IMR-90 (cell line): Measurements from ENCODE around the gene DNAJC7. TPM values are rescaled to one million over a fixed set of nuclear protein-coding genes. Genes with fewer than 3 reads are reported as not detected.

Source experiments
- ATAC-seq: fragments of 200-7000 bp; cut with Tn5 transposase; 2 replicates; pipeline ENCODE4 v1.9.1; 2020; ENCODE audit warnings: low read depth, mild to moderate bottlenecking, moderate library complexity
- BruUV-seq: library from RNA; stranded (reverse); fragments of 400-500 nt; replicated peaks from 2 replicates; lab custom pipeline; 2021; lab: Mats Ljungman, UMichigan
- CTCF ChIA-PET: fragments of 300-600 bp; formaldehyde crosslinking; extraction: SDS; loops from one replicate; lab custom pipeline; 2021; ENCODE audit warnings: antibody characterized with exemption; lab: Yijun Ruan, JAX
- POLR2A ChIA-PET: fragments of 300-600 bp; sonication (Branson Sonifier 250); formaldehyde crosslinking; loops from one replicate; lab custom pipeline; 2022; ENCODE audit warnings: antibody characterized with exemption; ENCODE audit not compliant: unreplicated experiment; lab: Charles Lee
- DNase-seq: peaks from one replicate; pipeline ENCODE4 v3.0.0; 2013
- H2AFZ ChIP-seq: replicated peaks from 2 replicates; pipeline ENCODE3; 2013; ENCODE audit warnings: low read length, mild to moderate bottlenecking; ENCODE audit not compliant: poor library complexity
- H2AK5ac ChIP-seq: 2 replicates; pipeline ENCODE4 v1.6.1; 2013; ENCODE audit warnings: low read depth, low read length, inconsistent platforms
- H2AK9ac ChIP-seq: replicated peaks from 2 replicates; pipeline ENCODE3; 2013; ENCODE audit warnings: mild to moderate bottlenecking, low read depth, low read length, moderate library complexity; ENCODE audit not compliant: poor library complexity
- H2BK120ac ChIP-seq: 2 replicates; pipeline ENCODE4 v1.6.1; 2013; ENCODE audit warnings: low read depth, low read length, inconsistent platforms
- H2BK15ac ChIP-seq: 3 replicates; pipeline ENCODE4 v1.6.1; 2013; ENCODE audit warnings: low read depth, low read length, inconsistent platforms
- H2BK20ac ChIP-seq: 2 replicates; pipeline ENCODE4 v1.6.1; 2013; ENCODE audit warnings: low read depth, mild to moderate bottlenecking, inconsistent platforms, low read length, moderate library complexity
- H2BK5ac ChIP-seq: 2 replicates; pipeline ENCODE4 v1.6.1; 2013; ENCODE audit warnings: mild to moderate bottlenecking, low read depth, low read length, inconsistent platforms; ENCODE audit not compliant: poor library complexity, severe bottlenecking
- H3K14ac ChIP-seq: replicated peaks from 2 replicates; pipeline ENCODE4 v1.6.1; 2013; ENCODE audit warnings: low read depth, low read length, inconsistent platforms
- H3K18ac ChIP-seq: 2 replicates; pipeline ENCODE4 v1.6.1; 2013; ENCODE audit warnings: low read depth, low read length, control low read depth
- H3K23ac ChIP-seq: 2 replicates; pipeline ENCODE4 v1.6.1; 2013; ENCODE audit warnings: low read depth, low read length, inconsistent platforms
- H3K27ac ChIP-seq: 2 replicates; pipeline ENCODE4 v1.5.1; 2013; ENCODE audit warnings: mild to moderate bottlenecking, control low read depth, low read length; ENCODE audit not compliant: insufficient read depth
- H3K27me3 ChIP-seq: 2 replicates; pipeline ENCODE4 v1.6.1; 2013; ENCODE audit warnings: low read length; ENCODE audit not compliant: control insufficient read depth, insufficient read depth
- H3K36me3 ChIP-seq: 2 replicates; pipeline ENCODE4 v1.6.1; 2013; ENCODE audit warnings: low read length, mixed read lengths; ENCODE audit not compliant: control insufficient read depth, insufficient read depth
- H3K4ac ChIP-seq: 2 replicates; pipeline ENCODE4 v1.6.1; 2013; ENCODE audit warnings: low read depth, low read length, inconsistent platforms
- H3K4me1 ChIP-seq: 2 replicates; pipeline ENCODE4 v1.6.1; 2013; ENCODE audit warnings: low read length, mixed read lengths; ENCODE audit not compliant: control insufficient read depth, insufficient read depth
- H3K4me2 ChIP-seq: 2 replicates; pipeline ENCODE4 v1.6.1; 2013; ENCODE audit warnings: low read depth, mild to moderate bottlenecking, control low read depth, low read length, moderate library complexity
- H3K4me3 ChIP-seq: 2 replicates; pipeline ENCODE4 v1.5.1; 2013; ENCODE audit warnings: low read depth, mild to moderate bottlenecking, control low read depth, low read length, moderate library complexity; ENCODE audit not compliant: insufficient read depth
- H3K56ac ChIP-seq: 2 replicates; pipeline ENCODE4 v1.6.1; 2013; ENCODE audit warnings: low read length, inconsistent platforms; ENCODE audit not compliant: insufficient read depth; ENCODE audit errors: extremely low read depth
- H3K79me1 ChIP-seq, 2 experiments: 2 replicates each; pipeline ENCODE4 v1.6.1; 2013; ENCODE audit warnings: low read length in 2 of 2, inconsistent platforms in 1 of 2, low read depth in 1 of 2
- H3K9ac ChIP-seq: 2 replicates; pipeline ENCODE4 v1.6.1; 2013; ENCODE audit warnings: low read depth, low read length, control low read depth
- H3K9me1 ChIP-seq: 2 replicates; pipeline ENCODE4 v1.6.1; 2013; ENCODE audit warnings: low read length, inconsistent platforms; ENCODE audit not compliant: insufficient read depth
- H3K9me3 ChIP-seq: 2 replicates; pipeline ENCODE4 v1.6.1; 2013; ENCODE audit warnings: low read length; ENCODE audit not compliant: control insufficient read depth, insufficient read depth
- H4K20me1 ChIP-seq: 2 replicates; pipeline ENCODE4 v1.6.1; 2013; ENCODE audit warnings: low read length, inconsistent platforms; ENCODE audit not compliant: insufficient read depth
- H4K5ac ChIP-seq: 2 replicates; pipeline ENCODE4 v1.6.1; 2013; ENCODE audit warnings: mild to moderate bottlenecking, low read depth, low read length, control low read depth
- H4K8ac ChIP-seq, 2 experiments: 2 replicates each; pipeline ENCODE4 v1.6.1; 2013; ENCODE audit warnings: low read depth in 2 of 2, low read length in 2 of 2, control low read depth in 1 of 2, inconsistent platforms in 1 of 2
- H4K91ac ChIP-seq: 2 replicates; pipeline ENCODE4 v1.6.1; 2013; ENCODE audit warnings: low read depth, low read length, inconsistent platforms; ENCODE audit not compliant: insufficient read depth
- CHD1 ChIP-seq: IDR thresholded peaks from 2 replicates; pipeline ENCODE4 v1.6.1; 2012; ENCODE audit warnings: low read depth, low read length, improper control_type of control experiment
- MAZ ChIP-seq: IDR thresholded peaks from 2 replicates; pipeline ENCODE4 v1.6.1; 2012; ENCODE audit warnings: low read depth, mild to moderate bottlenecking, low read length, improper control_type of control experiment, moderate library complexity, borderline replicate concordance
- RCOR1 ChIP-seq: IDR thresholded peaks from 2 replicates; pipeline ENCODE4 v1.6.1; 2012; ENCODE audit warnings: mild to moderate bottlenecking, low read length, improper control_type of control experiment; ENCODE audit not compliant: insufficient replicate concordance
- SMC3 ChIP-seq: fragments of 150-350 bp; IDR thresholded peaks from 2 replicates; pipeline ENCODE4 v1.6.1; 2016; ENCODE audit warnings: low read depth, mild to moderate bottlenecking, antibody characterized with exemption, low read length, moderate library complexity
- WGBS, 2 experiments: methylation state at CpG; one replicate each; pipeline versions ENCODE4 v1.1.5 to v1.1.7; 2013; ENCODE audit warnings: missing lambda C conversion rate in 2 of 2; ENCODE audit not compliant: insufficient read length in 1 of 2; ENCODE audit errors: extremely low coverage in 2 of 2; 5-methylcytosine and 5-hydroxymethylcytosine counted together
- dilution Hi-C: fragments of 300-500 bp; cut with HindIII; formaldehyde crosslinking; loops from one replicate; pipeline ENCODE4 v1.14.3; 2018; ENCODE audit warnings: low sequenced_read_pairs; ENCODE audit not compliant: unreplicated experiment
- in situ Hi-C: fragments of 300-500 bp; cut with MboI; formaldehyde crosslinking; loops from 3 replicates; pipeline ENCODE4 v1.14.3; 2019; ENCODE audit warnings: low sequenced_read_pairs, inconsistent platforms, mixed read lengths
- intact Hi-C: fragments of 100-400 bp; cut with micrococcal nuclease; formaldehyde crosslinking; loops from 2 replicates; pipeline ENCODE4 v1.10.0; 2022
- polyA plus RNA-seq, 3 experiments: library from polyadenylated mRNA; depleted of rRNA; stranded (reverse); fragments of >200 nt; gene quantifications; 2 replicates each; pipeline ENCODE4 v1.2.3, GENCODE V29; 2012; ENCODE audit warnings: low replicate concordance in 1 of 3
- total RNA-seq: library from RNA; depleted of rRNA; stranded (reverse); fragments of >200 nt; gene quantifications from 2 replicates; pipeline ENCODE4 v1.2.3, GENCODE V29; 2012
- TF ChIP-seq, protein P1 (sequence below): conservative IDR thresholded peaks from 2 replicates; pipeline ENCODE4 v1.5.1; 2012; ENCODE audit warnings: mild to moderate bottlenecking, low read depth, low read length, improper control_type of control experiment
- TF ChIP-seq, protein P2 (sequence below): fragments of 150-350 bp; IDR thresholded peaks from 2 replicates; pipeline ENCODE4 v1.6.1; 2016; ENCODE audit warnings: low read depth, mild to moderate bottlenecking, low read length, moderate library complexity, borderline replicate concordance
- TF ChIP-seq, protein P3 (sequence below): fragments of 150-350 bp; IDR thresholded peaks from 2 replicates; pipeline ENCODE4 v1.6.1; 2017; ENCODE audit warnings: mild to moderate bottlenecking, antibody characterized with exemption, low read length, low read depth

Gene DNAJC7
- total and polyA plus RNA-seq, 2 of the 4 experiments (the other 2 are of a cell fraction), result 49.3 to 71.7 TPM

DNA sequence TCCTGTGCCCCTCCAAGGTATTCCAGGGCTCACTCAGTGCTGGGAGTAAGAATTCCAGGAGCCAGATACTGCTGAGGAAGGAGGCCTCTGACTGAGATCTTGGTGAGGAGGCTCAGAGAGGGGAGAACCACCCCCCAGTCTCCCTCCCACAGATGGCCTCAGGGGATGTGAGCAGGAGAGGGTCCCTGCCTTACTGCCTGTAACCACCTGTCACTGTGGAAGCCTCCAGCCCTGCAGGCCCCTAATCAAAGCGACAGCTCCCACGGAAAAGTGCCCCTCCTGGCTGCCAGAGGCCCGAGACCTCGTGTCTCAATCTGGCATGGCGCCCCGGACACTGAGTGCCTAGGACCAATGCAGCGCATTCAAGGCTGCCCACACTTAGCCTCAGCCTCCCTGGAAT lies 40.8 kb upstream of the DNAJC7 start:
- DNase-seq, result no peak
- no peak overlapping the region for H2AK5ac ChIP-seq
- no peaks in the 10 kb centered on the region for H3K36me3 ChIP-seq
- H3K18ac ChIP-seq, result no peak overlapping the region
- H2BK120ac ChIP-seq, result no peak overlapping the region
- no peak overlapping the region for H3K4ac ChIP-seq
- no peak overlapping the region for H3K56ac ChIP-seq
- H4K8ac ChIP-seq, result no peak overlapping the region
- H2AK9ac ChIP-seq, result no peak overlapping the region
- H3K9me1 ChIP-seq, result peaks cover 3% of the 10 kb centered on the region; the same call in 1 of the 2 replicates
- ChIA-PET CTCF (interaction anchor here (0.7 kb wide), 1 partner anchor 9 kb away, joined by 3 read pairs; no protein-coding TSS in a partner anchor), POLR2A (no interaction called here)
- no peaks in the 10 kb centered on the region for H3K9me3 ChIP-seq
- H4K91ac ChIP-seq, result no peak overlapping the region
- H4K5ac ChIP-seq, result no peak overlapping the region
- no peak overlapping the region for H3K23ac ChIP-seq
- H3K79me1 ChIP-seq, result no peaks in the 10 kb centered on the region
- H2BK15ac ChIP-seq, result no peak overlapping the region
- no peaks in the 10 kb centered on the region for H3K4me1 ChIP-seq
- intact Hi-C loops (no loop called here), dilution Hi-C loops (no loop called here), in situ Hi-C loops (no loop called here)
- no peak overlapping the region for H2BK20ac ChIP-seq
- no peak overlapping the region for H2AFZ ChIP-seq
- no peak overlapping the region for H3K14ac ChIP-seq
- ATAC-seq, result no peak
- peaks cover 70% of the 10 kb centered on the region for H3K27me3 ChIP-seq
- TF ChIP-seq, protein P1, sequence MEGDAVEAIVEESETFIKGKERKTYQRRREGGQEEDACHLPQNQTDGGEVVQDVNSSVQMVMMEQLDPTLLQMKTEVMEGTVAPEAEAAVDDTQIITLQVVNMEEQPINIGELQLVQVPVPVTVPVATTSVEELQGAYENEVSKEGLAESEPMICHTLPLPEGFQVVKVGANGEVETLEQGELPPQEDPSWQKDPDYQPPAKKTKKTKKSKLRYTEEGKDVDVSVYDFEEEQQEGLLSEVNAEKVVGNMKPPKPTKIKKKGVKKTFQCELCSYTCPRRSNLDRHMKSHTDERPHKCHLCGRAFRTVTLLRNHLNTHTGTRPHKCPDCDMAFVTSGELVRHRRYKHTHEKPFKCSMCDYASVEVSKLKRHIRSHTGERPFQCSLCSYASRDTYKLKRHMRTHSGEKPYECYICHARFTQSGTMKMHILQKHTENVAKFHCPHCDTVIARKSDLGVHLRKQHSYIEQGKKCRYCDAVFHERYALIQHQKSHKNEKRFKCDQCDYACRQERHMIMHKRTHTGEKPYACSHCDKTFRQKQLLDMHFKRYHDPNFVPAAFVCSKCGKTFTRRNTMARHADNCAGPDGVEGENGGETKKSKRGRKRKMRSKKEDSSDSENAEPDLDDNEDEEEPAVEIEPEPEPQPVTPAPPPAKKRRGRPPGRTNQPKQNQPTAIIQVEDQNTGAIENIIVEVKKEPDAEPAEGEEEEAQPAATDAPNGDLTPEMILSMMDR, result no peak
- TF ChIP-seq, protein P2, sequence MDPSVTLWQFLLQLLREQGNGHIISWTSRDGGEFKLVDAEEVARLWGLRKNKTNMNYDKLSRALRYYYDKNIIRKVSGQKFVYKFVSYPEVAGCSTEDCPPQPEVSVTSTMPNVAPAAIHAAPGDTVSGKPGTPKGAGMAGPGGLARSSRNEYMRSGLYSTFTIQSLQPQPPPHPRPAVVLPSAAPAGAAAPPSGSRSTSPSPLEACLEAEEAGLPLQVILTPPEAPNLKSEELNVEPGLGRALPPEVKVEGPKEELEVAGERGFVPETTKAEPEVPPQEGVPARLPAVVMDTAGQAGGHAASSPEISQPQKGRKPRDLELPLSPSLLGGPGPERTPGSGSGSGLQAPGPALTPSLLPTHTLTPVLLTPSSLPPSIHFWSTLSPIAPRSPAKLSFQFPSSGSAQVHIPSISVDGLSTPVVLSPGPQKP, result no peak
- no peak for TF ChIP-seq RCOR1
- TF ChIP-seq CHD1, result no peak
- TF ChIP-seq, protein P3, sequence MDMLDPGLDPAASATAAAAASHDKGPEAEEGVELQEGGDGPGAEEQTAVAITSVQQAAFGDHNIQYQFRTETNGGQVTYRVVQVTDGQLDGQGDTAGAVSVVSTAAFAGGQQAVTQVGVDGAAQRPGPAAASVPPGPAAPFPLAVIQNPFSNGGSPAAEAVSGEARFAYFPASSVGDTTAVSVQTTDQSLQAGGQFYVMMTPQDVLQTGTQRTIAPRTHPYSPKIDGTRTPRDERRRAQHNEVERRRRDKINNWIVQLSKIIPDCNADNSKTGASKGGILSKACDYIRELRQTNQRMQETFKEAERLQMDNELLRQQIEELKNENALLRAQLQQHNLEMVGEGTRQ, result no peak
- no peak for TF ChIP-seq SMC3
- no peak for TF ChIP-seq MAZ
- H3K9ac ChIP-seq, result no peak overlapping the region
- H4K20me1 ChIP-seq, result no peaks in the 10 kb centered on the region
- no peak overlapping the region for H2BK5ac ChIP-seq
- H3K4me2 ChIP-seq, result no peak overlapping the region
- no TSS peak for BruUV-seq
- no peak overlapping the region for H3K27ac ChIP-seq
- H3K4me3 ChIP-seq, result no peak overlapping the region
- WGBS, 2 experiments, result 44% methylated on average over 6 of the region's 7 CpGs; no CpG with 5 or more reads in 1 of the 2 experiments
